K562 (cell line): Measurements from ENCODE around the gene UQCC5.

Source experiments
- ATF2 ChIP-seq: sonication (generic); formaldehyde crosslinking; IDR thresholded peaks from 2 replicates; pipeline ENCODE4 v1.8.1; 2022; ENCODE audit warnings: missing genetic modification reagents
- CTCF ChIP-seq, 3 experiments: IDR thresholded peaks in 2 of 3; conservative IDR thresholded peaks in 1 of 3; 2 replicates each; pipeline ENCODE4 v1.5.1; 2011 to 2012; ENCODE audit warnings: low read length in 3 of 3, mild to moderate bottlenecking in 3 of 3, control low read depth in 2 of 3, improper control_type of control experiment in 1 of 3, inconsistent platforms in 1 of 3, low read depth in 1 of 3, mixed read lengths in 1 of 3, moderate library complexity in 1 of 3; ENCODE audit not compliant: insufficient read depth in 2 of 3
- EGR1 ChIP-seq: fragments of 450-650 bp; conservative IDR thresholded peaks from 2 replicates; pipeline ENCODE4 v1.6.1; 2017; ENCODE audit warnings: mild to moderate bottlenecking
- HNRNPL ChIP-seq: fragments of 200-400 bp; formaldehyde crosslinking; IDR thresholded peaks from 2 replicates; pipeline ENCODE4 v1.6.1; 2017; ENCODE audit warnings: low read depth, mild to moderate bottlenecking, low read length
- MYBL2 ChIP-seq, 2 experiments: fragments of 450-650 bp in 1 of 2; sonication (generic) in 1 of 2; formaldehyde crosslinking in 1 of 2; IDR thresholded peaks; 2 replicates each; pipeline versions ENCODE4 v1.6.1 to v1.8.1; 2017 to 2022; ENCODE audit warnings: borderline replicate concordance in 1 of 2, inconsistent platforms in 1 of 2, low read depth in 1 of 2, mild to moderate bottlenecking in 1 of 2, missing genetic modification reagents in 1 of 2, moderate library complexity in 1 of 2
- NFIC ChIP-seq: fragments of 450-650 bp; IDR thresholded peaks from 2 replicates; pipeline ENCODE4 v1.6.1; 2017; ENCODE audit warnings: mild to moderate bottlenecking, inconsistent platforms
- YY1 ChIP-seq, 3 experiments: IDR thresholded peaks; 2 replicates each; pipeline ENCODE4 v1.6.1; 2011; ENCODE audit warnings: low read length in 2 of 3, mild to moderate bottlenecking in 2 of 3, moderate library complexity in 2 of 3, borderline replicate concordance in 1 of 3, control low read depth in 1 of 3, low read depth in 1 of 3; ENCODE audit not compliant: insufficient read depth in 3 of 3, insufficient replicate concordance in 2 of 3, control insufficient read depth in 1 of 3, insufficient read length in 1 of 3; ENCODE audit errors: extremely low read depth in 1 of 3
- ZNF263 ChIP-seq: sonication (generic); formaldehyde crosslinking; IDR thresholded peaks from 2 replicates; pipeline ENCODE4 v1.8.0; 2022; ENCODE audit warnings: mild to moderate bottlenecking, missing genetic modification reagents, borderline replicate concordance

- TF ChIP-seq EGR1: no peak
- no peak for TF ChIP-seq CTCF (IDR thresholded peaks at IDR 0.05 in 2 of 3, conservative IDR thresholded peaks at IDR 0.05 in 1 of 3; ENCODE audit: insufficient read depth in 2 of 3, low read depth in 1 of 3, low read length in 3 of 3)
- TF ChIP-seq ATF2: no peak
- TF ChIP-seq NFIC: no peak
- no peak for TF ChIP-seq MYBL2 (IDR thresholded peaks at IDR 0.05; ENCODE audit: low read depth)
- no peak for TF ChIP-seq MYBL2 (CRISPR knock-in tag; IDR thresholded peaks at IDR 0.05; ENCODE audit: borderline replicate concordance)
- no peak for TF ChIP-seq YY1 (IDR thresholded peaks at IDR 0.05; ENCODE audit: borderline replicate concordance in 1 of 3, control insufficient read depth in 1 of 3, extremely low read depth in 1 of 3, insufficient read depth in 3 of 3, insufficient read length in 1 of 3, insufficient replicate concordance in 2 of 3, low read depth in 1 of 3, low read length in 2 of 3)
- TF ChIP-seq ZNF263 (CRISPR knock-in tag): no peak
- no peak for TF ChIP-seq HNRNPL
These were observed 24.3 kb upstream of the UQCC5 start for GRCh38 chr3:52512105-52512504.
